Measurements from ENCODE around the gene CACNA1C.

DNA sequence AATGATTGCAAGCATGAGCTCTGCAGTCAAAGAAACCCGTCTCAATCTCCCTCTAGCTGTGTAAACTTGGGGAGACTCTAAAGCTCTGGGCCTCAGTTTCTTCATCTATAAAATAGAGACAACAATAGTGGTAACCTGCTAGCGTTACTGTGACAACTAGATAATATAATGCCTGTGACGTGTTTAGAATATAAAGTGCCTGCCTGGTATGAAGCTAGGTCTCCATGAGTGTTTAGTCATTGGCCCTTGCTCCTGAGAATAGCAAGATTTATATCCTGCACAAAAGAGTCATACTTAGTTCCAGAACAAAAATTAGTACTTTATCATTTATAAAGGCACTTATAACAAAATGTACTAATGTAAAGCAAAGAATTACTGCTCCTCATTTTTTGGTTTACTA, 39.7 kb upstream of the CACNA1C start:
- TF ChIP-seq, protein P1, sequence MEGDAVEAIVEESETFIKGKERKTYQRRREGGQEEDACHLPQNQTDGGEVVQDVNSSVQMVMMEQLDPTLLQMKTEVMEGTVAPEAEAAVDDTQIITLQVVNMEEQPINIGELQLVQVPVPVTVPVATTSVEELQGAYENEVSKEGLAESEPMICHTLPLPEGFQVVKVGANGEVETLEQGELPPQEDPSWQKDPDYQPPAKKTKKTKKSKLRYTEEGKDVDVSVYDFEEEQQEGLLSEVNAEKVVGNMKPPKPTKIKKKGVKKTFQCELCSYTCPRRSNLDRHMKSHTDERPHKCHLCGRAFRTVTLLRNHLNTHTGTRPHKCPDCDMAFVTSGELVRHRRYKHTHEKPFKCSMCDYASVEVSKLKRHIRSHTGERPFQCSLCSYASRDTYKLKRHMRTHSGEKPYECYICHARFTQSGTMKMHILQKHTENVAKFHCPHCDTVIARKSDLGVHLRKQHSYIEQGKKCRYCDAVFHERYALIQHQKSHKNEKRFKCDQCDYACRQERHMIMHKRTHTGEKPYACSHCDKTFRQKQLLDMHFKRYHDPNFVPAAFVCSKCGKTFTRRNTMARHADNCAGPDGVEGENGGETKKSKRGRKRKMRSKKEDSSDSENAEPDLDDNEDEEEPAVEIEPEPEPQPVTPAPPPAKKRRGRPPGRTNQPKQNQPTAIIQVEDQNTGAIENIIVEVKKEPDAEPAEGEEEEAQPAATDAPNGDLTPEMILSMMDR (IDR thresholded peaks at IDR 0.05), result no peak
- TF ChIP-seq POLR2A (IDR thresholded peaks at IDR 0.05), result no peak
